Right renal pelvis (tissue), 4 donors: ENCODE results near the gene FERMT2. TPM values are rescaled to one million over a fixed set of nuclear protein-coding genes. Genes with fewer than 3 reads are reported as not detected.
"Not testable (repeated sequence)": the region's sequence is repeated elsewhere in the genome, so short reads cannot be mapped to it uniquely, and the experiment has no call there.

ENCODE experiments used
- DNase-seq, 4 donors: peaks; one replicate each; pipeline ENCODE4 v3.0.0-alpha.2; 2013; ENCODE audit warnings: low read depth in 4 of 4, low spot score in 3 of 4, missing footprints in 1 of 4
- polyA plus RNA-seq, 4 donors: library from polyadenylated mRNA; unstranded; fragments of 120-200 nt; gene quantifications; one replicate each; pipeline ENCODE4 v1.2.1, GENCODE V29; 2013; ENCODE audit not compliant: insufficient read length in 4 of 4

The FERMT2 gene
- polyA plus RNA-seq, 4 donors, result 161 to 197 (median 189) TPM

DNA sequence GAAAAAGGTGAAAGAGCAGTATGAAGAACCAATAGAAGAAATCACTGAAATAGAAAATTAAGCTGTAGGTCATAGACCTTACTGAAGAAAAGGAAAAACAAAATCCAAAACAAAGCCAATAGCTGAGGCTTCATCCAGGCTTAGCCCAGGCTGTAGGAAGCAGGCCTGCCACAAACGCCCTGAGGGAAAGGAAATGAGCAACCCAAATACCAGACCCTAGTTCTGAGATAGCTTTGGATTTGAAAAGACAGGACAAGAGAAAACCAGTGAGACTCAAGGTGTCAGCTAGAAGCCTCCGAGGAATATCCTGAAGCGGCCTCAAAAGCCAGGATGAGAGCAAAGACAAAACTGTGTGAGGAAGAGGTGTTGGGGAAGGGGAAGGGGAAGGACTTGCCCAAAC is 79.2 kb downstream of the FERMT2 start:
- DNase-seq, result no peak

DNA sequence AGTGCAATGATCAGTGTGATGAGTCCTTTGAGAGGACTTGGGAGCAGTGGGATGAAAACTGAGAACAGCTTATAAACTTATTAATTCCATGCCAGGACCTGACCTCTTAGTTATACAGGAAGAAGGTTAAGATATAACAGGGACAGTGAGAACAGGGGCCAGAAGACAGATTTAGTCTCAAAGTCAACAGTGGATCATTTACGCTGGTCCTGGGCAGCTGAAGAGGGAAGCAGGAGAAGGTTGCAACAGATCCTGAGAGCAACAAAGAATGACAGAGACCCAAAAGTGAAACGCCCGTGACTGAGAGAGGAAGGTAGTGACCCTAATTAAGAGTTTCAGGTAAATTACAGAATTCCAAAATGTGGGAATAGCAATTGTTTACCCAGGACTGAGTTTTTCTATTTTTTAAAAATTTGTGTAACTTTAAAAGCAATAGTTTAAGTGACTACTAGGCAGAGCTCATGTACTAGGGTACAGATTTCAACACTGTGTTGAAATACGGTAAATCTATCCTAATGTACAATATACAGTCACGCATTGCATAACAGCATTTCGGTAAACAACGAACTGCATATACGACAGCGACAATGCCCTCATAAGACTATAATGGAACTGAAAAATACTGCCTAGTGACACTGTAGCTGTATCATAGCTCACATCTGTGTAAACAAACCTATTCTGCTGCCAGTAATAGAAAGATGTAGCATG is 81.8 kb downstream of the FERMT2 start:
- no peak for DNase-seq

DNA sequence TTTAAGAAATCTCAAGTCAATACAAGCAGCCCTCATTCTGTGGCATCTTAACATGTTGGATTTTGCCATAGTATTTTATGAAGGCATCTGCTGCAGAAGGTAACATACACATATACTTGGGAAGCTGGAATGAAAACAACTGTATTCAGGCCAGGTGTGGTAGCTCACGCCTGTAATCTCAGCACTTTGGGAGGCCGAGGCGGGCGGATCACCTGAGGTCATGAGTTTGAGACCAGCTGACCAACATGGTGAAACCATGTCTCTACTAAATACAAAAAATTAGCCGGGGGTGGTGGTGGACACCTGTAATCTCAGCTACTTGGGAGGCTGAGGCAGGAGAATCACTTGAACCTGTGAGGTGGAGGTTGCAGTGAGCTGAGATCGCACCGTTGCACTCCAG is 86.0 kb downstream of the FERMT2 start:
- DNase-seq, result not testable (repeated sequence)

DNA sequence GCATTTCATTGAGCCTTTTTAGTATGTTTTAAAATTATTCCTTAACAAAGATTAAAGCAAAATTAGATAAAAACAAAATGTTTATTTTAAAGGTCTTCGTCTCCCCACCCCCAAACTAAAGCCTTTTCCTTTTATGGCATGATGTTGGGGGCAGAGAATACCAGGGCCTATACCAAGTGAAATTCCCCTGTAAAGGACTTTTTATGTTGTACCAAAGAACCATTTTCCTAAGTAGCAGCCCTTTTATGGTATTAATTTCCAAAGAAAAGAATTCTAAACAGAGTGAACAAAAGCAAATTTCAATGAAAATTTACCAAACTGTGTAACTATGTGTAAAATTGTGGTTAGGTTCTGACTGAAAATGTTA is 87.5 kb downstream of the FERMT2 start:
- no peak for DNase-seq

DNA sequence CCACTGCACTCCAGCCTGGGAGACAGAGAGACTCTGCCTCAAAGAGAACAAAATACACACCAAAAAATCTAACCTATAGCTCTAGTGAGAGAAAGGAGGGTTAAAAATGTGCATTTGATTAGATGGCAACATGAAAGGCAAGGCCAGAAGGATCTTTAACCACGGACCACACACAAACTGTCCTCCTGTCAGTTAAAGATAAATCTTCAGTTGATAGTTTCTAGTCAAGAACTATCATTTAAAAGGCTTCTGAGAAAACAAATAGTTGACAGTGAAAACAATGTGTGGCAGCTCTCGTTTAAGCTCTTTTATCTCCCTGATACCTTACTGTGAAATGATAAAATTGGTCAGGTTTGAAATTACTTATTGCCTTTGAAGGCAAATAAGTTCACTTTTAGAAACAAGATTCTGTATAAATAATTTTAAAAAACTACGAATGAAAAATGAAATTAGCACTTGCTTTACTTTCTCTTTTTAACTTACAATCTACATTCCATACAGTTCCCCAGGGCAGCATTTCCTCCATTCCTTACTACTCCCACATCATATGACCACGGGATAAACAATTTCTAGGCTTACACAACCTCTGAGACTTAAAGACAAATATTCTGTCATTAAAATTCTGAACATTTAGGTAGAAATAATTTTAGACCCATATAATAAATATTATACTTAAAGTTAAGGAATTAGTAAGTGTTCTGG is 88.1 kb downstream of the FERMT2 start:
- no peak for DNase-seq

DNA sequence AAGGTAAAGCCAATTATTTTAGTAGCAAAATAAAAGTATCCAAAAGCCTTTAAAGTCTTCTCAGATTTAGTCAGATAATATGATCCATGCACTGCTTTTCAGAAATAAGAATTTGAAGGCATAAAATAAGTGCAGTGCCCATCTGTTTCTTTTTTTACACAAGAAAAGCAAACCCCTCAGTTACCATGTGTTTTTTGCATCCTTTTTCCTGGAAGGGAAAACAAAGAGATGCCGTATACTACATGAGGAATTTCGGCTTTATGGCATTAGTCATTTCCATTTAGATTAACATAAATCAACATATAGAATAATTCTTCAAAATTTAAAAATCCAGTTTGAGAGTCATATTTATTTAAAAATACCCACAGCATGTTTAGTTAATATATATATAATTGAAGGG is 89.4 kb downstream of the FERMT2 start:
- DNase-seq, result no peak

DNA sequence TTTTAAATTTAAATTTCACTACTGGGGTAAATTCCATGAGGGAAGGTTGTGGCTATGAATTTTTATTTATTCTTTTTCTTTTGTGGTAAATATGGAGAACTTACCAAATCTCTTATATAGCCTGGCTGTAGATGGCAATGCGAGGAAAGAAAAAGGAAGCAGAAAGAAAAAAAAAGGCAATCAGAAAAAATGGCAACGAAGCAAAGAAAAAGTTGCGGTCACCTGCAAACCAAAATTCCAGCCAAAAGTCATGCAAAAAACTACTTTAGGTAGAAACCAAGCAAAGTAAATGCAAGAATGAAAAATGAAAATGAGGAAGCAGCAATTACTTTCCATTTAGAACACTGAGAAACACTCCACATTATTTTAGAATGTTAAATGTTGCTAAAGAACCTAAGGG is 89.9 kb downstream of the FERMT2 start:
- no peak for DNase-seq

DNA sequence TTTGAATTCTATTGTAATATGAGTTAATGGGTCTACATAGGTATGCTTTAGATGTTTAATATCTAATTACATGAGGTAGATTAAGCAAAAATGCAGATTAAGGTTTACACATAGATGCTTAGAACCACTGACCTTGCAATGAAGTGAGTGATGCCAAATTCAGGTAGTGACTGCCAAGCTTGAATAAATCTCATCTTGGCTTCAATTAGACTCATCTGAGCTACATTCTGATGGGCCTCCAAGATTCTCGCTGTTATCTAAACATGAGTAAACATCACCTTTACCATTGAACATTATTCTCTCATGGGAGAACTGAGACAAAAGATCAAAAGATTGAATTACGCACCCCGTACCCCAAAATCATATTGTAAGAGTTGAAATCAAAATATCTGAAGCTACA is 90.6 kb downstream of the FERMT2 start:
- no peak for DNase-seq

DNA sequence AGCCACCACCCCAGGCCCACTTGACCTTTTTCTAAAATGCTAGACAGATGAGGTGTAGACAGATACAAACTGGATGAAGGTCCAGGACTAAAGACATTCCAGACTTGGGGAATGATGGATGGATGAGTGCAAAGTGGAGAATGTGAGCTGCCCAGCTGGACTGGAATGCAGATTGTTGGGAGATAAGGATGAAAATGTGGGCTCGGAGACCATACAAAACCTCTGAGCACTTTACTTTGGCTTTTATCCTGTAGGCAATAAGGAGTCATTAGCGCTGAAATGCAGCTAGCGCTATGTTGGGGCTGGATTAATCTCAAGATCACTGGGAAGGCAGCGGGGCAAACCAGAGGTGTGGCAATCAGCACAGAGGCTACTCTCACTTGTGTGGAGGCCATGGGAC is 94.7 kb downstream of the FERMT2 start:
- DNase-seq, result no peak

DNA sequence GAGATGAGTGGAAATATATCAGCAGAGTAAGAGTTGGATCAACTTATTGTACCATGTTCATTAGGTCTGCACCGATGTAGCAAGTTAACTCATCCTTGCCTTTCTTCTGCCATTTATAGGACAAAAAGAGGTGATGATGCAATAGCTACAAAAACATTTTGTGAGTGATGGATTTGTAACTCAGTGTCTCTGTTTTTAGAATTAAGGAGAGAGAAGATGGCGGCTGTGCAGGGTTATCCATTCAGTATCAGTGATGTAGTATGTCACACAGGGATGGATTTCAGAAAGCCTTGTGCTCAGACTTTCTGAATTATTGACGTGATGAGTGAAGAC is 97.4 kb downstream of the FERMT2 start:
- no peak for DNase-seq

DNA sequence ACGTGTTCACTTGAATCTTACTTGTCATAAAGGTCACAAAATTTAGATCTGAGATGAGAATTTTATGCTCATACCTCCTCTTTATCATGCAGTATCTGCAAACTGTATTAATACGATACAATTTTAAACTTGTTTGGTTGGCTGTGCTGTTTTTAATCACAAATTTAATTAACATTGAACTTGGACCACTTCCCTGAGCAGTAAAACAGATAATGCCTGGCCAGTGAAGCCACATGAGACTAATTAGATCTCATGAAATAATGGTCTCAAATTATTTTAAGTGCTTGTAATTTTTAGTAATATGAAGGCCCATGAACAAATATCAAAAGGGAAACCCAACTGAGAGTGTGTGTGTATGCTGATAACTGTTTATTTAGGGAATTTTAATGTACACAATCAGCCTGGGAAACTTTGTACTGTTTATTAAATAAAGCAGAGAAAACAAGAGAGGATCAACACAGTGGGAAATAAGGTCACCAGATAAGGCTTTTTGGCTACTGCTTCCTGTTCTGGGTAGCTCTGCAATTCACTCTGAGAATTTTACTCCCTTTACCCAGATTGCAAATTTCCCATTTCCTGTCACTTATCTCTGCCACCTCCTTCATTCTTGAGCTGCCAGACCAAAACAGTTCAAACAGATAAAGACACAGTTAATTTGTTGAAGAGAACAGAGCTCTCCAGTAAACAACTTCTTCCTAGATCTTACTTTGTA is 97.9 kb downstream of the FERMT2 start:
- DNase-seq, result no peak

DNA sequence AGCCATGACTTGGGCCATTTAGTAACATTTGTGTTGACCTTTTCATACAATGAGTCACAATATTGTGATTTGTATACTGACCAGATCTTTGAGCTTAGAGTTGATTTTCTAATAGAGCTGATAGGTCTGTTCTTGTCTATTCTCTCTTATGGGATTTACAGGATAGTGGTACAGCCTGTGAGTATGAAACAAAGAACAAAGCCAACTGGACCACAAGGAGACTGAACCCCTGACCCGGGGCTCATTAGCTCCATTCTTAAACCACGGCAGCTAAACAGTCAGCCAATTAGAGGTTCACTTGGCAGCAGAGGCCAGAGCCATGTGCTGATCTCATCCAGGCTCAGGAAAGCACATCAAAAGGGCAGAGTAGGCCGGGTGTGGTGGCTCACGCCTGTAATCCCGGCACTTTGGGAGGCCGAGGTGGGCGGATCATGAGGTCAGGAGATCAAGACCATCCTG is 100.4 kb downstream of the FERMT2 start:
- no peak for DNase-seq

DNA sequence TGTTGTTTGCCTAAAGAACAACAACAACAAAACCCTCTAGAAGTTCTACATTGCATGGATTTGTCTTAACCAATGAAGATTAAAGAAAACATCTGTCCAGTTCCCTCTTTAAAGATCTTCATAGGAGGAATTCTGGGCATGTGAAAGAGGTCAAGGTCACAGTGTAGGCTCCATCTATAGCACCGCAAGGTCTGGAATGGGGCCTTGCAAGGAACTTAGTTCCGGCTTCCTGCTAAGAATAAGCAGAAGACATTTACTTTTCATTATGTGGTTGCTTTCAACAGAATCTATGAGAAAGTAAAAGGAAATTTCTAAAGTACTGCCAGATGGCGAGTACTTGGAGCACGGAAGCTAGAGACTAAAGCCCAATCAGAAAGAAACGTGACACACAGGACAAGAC is 102.2 kb downstream of the FERMT2 start:
- DNase-seq, result no peak

DNA sequence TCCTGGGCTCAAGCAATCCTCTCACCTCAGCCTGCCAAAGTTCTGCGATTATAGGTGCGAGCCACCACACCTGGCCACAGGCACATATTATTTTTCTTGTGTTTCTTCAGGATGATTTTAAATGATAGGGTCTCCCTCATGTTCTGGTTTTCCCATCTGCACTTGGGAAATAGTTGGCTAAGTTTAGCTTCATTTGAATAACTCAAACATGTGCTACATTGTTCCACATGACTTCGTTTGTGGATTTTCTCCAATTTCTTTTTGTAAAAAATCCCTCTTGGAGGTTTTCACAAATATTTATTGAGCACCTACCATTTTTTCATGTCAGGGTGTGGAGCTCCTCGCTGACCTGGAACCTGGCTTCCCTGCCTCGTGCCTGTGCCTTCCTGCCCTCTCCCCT is 104.3 kb downstream of the FERMT2 start:
- DNase-seq, result no peak

DNA sequence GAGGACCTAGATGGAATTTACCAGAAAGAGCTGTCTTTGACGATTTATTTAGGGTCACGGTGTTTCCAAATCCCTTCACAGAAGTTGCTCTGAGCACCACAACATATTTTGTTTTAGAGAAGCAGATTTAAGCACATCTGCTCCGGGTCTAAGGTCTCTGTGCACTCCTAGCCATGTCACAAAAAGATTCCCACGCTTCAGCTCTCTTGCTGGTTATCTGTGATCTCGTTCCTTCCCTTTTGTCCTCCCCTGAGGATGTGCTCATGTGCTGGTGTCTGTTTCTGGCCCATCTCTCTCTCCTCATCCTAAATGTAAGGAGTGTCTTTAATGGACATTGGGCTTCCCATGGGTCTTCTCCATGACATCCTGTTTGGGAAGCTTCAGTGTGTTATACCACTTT is 105.8 kb downstream of the FERMT2 start:
- no peak for DNase-seq

DNA sequence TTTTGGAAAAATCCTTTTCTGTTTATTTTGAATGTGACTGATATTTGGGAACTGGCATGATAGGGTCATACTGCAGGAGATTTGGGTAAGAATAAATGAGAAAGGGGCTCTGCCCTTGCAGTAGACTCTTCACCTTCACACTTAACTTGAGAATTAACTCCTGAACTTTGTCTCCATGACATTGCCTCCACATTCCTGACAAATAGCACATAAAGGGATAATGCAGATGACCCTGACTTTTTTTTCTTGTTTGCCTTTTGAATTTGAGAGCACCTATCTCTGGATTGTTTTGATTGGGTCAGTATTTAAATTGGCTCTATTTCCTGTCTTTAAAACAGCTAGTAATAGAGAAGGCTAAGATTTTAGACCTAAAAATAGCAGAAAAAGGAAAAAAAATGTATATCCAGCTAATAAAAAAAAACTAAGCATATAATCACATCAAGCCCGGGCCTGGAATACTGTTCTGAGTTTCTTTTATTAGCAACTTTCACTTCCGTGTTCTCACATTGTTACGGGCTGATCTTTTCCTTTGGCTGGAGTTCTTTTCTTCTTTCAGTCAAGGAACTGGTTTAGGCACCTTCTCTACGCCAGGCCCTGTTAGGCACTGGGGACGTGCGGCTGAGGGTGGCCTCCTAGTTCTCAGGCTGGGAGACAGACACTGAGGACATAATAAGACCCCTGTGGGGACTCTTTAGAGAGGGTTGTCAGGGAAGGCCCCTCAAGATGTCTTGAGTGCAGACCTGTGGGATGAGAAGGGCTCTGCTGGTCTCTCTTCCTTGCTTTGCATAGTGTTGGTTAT is 106.4 kb downstream of the FERMT2 start:
- no peak for DNase-seq

DNA sequence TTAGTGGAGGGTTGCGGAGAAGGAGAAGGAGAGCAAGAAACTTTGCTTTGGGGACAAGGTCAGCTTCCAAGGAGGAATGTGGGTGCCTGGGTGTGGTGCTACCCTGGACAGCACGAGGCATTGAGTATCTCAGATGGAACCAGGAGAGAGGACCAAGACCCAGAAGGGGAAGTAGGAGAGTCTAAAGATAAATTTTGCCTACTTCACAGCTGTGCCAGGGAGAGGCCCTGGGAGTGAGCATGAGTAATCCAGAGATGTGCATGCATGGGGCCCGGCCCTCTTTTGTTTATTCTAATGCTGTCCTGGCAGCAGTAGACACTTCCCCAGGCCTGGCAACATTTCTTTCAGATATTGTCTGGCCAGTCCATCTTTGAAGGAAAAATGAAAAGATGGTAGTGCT is 110.0 kb downstream of the FERMT2 start:
- no peak for DNase-seq

DNA sequence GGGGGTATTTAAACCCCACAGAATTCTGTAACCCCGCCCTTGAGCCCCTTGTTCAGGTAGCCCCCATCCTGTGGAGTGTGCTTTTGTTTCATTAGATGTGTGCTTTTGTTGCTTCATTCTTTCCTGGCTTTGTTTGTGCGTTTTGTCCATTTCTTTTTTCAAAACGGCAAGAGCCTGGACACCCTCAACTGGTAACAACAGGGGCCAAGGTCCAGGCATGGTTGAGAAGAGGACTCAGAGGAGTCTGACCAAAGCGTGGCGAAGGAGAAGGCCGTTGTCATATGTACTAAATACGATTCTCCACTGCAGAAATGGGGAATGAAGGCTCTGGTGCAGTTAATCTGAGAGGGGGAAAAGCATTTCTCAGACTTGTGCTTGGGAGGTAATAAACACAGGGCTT is 113.4 kb downstream of the FERMT2 start:
- no peak for DNase-seq

DNA sequence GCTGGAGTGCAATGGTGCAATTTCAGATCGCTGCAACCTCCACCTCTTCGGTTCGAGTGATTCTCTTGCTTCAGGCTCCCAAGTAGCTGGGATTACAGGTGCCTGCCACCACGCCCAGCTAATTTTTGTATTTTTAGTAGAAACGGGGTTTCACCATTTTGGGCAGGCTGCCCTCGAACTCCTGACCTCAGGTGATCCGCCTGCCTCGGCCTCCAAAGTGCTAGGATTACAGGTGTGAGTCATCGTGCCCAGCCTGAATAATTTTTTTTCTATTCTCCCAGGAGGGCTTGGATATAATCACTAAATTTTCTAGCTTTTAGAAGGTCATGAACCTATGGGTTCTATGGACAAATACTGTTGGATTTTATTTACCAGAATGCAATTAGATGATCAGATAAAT is 114.8 kb downstream of the FERMT2 start:
- no peak for DNase-seq

DNA sequence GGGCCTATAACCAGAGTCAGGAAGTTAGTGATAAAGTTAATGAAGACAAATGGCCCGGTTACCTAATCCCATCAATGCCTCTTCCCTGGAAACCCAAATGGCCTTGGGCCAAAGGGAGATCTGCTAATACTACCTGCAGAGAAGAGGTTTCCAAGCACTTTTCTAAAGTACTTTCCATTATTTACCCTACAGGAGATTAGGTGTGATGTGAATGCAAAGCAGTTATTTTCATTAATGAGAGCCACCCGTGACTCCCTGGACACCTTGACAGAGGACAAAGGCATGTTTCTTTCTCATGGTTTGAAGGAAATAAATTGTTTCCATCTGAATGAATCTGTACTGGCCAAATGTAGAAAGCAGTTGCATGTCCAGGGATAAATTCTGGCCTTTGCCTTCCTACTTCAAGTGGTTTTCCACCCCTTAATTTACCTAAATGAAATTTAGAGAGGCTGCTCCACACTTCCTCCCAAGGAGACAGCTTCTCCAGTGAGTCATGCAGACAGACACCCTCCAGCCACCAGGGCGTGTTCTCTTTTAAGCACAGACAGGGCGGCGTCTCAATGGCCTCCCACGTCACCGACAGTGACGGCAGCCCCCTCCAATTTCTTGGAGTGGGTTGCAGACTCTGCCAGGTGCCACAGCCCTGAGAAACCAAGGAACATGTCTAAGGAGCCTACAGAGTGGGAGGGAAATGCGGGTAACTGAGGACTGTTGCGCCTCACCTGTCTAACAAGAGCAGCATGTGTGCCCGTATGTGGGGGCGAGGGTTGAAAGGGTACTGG is 115.5 kb downstream of the FERMT2 start:
- DNase-seq, result no peak
